NCI-H226 (cell line): ENCODE data around the gene RMRP.
A peak's percentile ranks its signal among the peaks of the same experiment; 100 is the strongest.

Source experiments
- DNase-seq: peaks from one replicate; pipeline ENCODE4 v3.0.0-alpha.2; 2015

Gene RMRP

DNA sequence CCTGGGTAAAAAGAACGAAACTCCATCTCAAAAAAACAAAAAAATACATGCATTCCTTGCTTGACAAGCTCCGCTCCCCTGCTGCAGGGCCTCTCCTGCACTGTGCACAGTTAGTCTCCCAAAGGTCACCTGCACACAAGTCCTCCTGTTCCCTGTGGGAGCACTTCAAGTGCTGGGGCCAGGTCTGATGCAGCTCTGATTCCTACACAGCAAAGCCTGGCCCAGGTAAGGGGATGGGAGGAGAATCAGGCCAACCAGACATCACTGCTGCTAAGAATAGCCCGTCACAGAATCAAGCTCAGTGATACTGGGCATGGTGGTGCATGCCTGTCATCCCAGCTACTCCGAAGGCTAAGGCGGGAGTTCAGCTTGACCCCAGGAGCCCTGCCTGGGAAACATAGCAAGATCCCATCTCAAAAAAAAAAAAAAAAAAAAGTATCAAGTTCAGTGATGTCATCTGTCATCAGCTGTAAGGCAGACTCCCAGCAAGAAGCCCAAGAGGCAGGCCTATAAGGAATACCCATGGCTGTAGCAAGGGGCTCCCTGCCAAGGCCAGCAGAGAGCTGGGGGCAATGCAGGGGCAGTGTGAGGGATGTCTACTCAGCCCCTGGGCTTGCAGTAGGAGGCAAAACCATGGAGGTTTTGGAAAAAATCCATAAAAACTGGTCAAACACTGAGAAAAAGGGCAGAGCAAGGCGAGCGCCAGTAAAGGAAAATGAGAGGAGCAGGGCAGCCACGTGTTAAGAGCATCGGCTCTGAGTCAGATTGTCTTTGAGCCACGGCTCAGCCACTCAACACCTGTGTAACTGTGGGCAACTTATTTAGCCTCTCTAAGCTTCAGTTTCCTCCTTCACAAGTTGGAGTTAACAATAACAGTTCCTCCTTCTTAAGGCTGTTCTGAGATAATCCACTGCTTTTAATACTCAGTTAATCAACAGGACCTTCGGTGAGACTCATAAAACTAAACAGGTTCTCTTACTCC, 28.7 kb upstream of the RMRP start:
- DNase-seq, result no peak

DNA sequence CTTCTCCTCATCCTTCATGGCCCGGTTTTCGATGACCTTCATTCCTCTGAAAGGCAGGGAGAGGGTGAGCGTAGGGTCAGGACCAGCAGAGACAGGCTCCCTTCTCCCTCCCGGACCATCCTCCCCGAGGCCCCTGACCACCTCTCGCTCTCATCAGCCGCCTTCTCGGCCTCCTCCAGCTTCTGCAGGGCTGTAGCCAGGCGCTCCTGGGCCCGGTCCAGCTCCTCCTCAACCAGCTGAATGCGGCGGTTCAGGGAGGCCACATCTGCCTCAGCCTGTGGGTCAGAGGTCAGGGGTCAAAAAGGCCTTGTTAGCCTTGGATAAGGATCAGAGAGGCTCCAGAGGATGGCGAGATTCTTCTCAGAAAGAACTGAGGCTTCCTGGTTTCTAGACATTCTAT, 27.7 kb upstream of the RMRP start:
- DNase-seq, result no peak

DNA sequence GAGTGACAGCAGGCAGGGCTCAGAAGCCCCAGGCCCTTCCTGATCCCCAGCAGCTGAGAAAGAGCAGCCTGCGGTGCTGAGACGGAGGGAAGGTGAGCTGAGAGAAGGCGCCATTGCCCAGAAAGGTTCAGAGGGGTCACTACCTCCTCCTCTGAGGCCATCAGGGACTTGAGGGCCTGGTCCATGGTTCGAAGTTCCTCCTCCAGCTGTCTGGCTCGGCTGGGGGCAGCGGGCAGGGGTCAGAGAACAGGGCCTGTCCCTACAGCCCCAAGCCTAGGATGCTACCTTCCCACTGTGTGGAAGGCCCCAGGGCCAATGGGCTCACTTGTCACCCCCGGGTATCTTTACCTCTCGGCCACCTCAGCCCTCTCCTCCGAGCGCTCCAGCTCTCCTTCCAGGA, 27.1 kb upstream of the RMRP start:
- DNase-seq, result no peak

DNA sequence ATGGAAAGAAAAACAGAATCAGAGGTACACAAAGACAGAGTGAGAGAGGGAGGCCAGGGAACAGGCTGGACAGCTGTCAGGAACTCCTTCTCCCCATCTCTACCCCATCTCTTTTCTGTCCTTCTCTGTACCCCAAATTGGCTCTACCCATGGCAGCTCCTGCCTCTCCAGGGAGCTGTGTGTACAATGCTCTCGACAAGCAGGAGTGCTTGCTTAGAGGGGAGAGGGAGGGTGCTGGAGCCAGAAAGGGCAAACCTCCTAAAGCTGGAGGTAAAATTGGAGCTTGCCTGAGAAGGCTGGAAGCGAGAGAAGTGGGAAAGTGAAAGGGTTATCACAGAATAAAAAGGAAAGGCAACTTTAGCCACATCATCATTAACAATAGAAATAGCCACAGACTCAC, 25.5 kb upstream of the RMRP start:
- no peak for DNase-seq

DNA sequence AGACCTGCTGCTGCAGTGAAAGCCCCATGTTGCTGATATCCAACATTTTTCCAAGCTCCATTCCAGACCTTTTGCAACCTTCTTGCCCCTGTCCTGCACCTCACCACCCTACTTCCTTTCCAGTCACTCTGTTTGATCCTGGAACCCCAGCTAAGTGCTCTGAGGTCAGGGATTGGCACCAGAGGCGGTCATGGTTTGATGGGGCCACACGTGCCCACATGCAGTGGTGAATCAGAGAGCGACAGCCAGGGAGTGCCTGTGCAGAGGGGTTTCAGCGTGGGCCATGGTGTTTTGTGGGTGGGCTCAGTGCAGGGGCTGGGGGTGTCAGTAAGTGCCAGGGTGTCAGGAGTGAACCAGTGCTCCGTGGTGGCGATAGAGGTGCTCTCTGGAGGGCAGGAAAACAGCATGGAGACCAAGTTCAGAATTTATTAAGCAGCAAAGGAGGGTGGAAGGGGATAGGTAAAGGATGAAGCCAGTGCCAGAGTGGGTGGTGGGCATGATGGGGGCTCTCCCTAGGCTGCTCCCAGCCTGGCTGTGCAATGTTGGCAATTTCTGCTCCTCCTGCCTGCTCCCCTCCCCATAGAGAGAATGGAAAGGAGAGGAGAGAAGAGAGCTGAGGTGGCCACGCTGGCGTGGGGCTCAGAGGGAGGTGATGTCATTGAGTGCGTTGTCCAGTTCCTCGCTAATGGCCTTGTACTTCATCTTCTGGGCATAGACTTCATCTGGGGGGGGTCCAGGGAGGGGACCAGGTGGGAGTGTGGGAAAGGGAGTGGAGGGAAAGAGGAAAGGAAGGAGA, 24.9 kb upstream of the RMRP start:
- DNase-seq, result no peak

DNA sequence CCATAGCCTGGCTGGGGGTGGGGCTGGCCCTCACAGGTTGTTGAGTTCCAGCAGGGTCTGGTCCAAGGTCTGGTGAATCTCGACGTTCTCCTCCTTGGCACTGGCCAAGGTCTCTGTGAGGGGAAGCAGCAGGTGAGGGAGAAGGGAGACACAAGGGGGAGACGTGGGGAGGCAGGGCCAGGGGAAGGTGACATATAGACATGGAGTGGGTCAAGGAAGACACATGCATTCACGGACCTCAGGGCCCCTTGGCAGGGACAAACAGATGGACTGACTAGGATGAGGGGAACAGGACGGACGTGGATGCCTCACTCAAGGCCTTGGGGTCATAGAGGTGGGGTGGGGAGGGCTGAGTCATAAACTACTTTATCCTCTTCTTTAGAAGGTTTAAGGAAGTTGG, 24.2 kb upstream of the RMRP start:
- no peak for DNase-seq

DNA sequence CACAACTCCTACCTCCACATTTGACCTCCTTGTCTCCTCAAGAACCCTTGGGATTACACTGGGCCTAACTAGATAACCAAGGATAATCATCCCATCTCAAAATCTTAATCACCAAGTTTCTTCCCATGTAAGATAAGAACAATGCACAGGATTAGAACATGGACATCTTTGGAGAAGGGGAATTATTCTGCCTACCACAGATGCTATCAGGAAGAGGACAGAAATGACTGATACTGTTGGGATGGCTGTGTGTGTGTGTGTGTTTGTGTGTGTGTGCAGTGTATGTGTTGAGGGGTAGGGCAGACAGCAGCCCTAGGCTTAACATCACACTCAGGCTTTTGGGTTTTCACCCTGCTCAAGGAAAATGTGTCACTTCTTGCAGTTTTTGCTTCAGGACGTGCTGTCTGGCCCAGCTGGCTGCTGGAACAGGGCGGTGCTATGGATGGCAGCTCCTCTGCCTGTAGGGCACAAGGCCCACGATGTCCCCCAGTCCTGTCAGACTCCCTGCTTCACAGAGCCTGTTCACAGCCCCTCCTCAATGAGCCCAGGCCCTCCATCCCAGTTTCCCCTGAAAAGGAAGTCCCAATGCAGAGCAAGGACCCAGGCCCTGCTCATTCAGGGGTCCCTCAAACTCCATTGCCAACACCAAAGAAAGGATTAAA, 23.7 kb upstream of the RMRP start:
- no peak for DNase-seq

DNA sequence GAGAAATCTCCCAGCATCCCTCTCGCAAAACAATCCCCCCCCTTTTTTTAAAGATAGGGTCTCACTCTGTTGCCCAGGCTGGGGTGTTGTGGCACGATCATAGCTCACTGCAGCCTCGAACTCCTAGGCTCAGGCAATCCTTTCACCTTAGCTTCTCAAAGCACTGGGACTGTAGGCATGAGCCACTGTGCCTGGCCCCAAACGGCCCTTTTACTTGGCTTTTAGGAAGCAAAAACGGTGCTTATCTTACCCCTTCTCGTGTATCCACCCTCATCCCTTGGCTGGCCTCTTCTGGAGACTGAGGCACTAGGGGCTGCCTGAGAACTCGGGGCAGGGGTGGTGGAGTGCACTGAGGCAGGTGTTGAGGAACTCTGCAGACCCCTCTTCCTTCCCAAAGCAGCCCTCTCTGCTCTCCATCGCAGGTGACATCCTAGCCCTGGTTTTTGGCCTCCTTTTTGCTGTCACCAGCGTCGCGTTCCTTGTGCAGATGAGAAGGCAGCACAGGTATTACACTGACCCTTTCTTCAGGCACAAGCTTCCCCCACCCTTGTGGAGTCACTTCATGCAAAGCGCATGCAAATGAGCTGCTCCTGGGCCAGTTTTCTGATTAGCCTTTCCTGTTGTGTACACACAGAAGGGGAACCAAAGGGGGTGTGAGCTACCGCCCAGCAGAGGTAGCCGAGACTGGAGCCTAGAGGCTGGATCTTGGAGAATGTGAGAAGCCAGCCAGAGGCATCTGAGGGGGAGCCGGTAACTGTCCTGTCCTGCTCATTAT, 22.7 kb upstream of the RMRP start:
- no peak for DNase-seq

DNA sequence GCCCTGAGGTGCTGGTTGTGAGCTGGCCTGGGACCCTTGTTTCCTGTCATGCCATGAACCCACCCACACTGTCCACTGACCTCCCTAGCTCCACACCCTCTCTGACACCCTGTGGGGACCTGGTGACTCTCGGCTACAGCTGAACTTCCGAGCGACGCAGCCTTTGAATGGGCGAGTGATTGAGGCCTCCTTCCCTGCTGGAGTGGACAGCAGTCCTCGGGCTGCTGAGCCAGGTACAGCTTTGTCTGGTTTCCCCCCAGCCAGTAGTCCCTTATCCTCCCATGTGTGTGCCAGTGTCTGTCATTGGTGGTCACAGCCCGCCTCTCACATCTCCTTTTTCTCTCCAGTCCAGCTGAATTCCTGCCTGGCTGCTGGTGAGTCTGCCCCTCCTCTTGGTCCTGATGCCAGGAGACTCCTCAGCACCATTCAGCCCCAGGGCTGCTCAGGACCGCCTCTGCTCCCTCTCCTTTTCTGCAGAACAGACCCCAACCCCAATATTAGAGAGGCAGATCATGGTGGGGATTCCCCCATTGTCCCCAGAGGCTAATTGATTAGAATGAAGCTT, 22.0 kb upstream of the RMRP start:
- no peak for DNase-seq

DNA sequence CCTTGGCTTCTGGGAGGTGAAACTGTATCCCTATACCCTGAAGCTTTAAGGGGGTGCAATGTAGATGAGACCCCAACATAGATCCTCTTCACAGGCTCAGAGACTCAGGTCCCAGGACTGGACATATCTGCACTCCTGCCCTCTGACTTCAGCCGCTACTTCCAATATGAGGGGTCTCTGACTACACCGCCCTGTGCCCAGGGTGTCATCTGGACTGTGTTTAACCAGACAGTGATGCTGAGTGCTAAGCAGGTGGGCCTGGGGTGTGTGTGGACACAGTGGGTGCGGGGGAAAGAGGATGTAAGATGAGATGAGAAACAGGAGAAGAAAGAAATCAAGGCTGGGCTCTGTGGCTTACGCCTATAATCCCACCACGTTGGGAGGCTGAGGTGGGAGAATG, 21.3 kb upstream of the RMRP start:
- DNase-seq, result no peak

DNA sequence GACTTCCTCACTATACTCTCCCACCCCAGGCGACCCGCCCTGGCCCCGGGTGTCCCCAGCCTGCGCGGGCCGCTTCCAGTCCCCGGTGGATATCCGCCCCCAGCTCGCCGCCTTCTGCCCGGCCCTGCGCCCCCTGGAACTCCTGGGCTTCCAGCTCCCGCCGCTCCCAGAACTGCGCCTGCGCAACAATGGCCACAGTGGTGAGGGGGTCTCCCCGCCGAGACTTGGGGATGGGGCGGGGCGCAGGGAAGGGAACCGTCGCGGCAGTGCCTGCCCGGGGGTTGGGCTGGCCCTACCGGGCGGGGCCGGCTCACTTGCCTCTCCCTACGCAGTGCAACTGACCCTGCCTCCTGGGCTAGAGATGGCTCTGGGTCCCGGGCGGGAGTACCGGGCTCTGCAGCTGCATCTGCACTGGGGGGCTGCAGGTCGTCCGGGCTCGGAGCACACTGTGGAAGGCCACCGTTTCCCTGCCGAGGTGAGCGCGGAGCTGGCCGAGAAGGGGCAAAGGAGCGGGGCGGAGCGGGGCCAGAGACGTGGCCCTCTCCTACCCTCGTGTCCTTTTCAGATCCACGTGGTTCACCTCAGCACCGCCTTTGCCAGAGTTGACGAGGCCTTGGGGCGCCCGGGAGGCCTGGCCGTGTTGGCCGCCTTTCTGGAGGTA, 18.0 kb upstream of the RMRP start:
- DNase-seq, result no peak

DNA sequence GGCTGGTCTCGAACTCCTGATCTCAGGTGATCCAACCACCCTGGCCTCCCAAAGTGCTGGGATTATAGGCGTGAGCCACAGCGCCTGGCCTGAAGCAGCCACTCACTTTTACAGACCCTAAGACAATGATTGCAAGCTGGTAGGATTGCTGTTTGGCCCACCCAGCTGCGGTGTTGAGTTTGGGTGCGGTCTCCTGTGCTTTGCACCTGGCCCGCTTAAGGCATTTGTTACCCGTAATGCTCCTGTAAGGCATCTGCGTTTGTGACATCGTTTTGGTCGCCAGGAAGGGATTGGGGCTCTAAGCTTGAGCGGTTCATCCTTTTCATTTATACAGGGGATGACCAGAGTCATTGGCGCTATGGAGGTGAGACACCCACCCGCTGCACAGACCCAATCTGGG, 17.4 kb upstream of the RMRP start:
- no peak for DNase-seq

DNA sequence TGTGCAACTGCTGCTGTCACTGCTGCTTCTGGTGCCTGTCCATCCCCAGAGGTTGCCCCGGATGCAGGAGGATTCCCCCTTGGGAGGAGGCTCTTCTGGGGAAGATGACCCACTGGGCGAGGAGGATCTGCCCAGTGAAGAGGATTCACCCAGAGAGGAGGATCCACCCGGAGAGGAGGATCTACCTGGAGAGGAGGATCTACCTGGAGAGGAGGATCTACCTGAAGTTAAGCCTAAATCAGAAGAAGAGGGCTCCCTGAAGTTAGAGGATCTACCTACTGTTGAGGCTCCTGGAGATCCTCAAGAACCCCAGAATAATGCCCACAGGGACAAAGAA, 16.2 kb upstream of the RMRP start:
- DNase-seq, result no peak

DNA sequence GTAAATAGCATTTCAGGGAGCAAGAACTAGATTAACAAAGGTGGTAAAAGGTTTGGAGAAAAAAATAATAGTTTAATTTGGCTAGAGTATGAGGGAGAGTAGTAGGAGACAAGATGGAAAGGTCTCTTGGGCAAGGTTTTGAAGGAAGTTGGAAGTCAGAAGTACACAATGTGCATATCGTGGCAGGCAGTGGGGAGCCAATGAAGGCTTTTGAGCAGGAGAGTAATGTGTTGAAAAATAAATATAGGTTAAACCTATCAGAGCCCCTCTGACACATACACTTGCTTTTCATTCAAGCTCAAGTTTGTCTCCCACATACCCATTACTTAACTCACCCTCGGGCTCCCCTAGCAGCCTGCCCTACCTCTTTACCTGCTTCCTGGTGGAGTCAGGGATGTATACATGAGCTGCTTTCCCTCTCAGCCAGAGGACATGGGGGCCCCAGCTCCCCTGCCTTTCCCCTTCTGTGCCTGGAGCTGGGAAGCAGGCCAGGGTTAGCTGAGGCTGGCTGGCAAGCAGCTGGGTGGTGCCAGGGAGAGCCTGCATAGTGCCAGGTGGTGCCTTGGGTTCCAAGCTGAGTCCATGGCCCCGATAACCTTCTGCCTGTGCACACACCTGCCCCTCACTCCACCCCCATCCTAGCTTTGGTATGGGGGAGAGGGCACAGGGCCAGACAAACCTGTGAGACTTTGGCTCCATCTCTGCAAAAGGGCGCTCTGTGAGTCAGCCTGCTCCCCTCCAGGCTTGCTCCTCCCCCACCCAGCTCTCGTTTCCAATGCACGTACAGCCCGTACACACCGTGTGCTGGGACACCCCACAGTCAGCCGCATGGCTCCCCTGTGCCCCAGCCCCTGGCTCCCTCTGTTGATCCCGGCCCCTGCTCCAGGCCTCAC, 15.6 kb upstream of the RMRP start, which contains the start of gene CA9:
CA9 (plus strand) TSS at position 797 of the 893 bp plus-strand sequence; CDS start at position 829, 32 bp downstream.
- peak; percentile 56 for DNase-seq

DNA sequence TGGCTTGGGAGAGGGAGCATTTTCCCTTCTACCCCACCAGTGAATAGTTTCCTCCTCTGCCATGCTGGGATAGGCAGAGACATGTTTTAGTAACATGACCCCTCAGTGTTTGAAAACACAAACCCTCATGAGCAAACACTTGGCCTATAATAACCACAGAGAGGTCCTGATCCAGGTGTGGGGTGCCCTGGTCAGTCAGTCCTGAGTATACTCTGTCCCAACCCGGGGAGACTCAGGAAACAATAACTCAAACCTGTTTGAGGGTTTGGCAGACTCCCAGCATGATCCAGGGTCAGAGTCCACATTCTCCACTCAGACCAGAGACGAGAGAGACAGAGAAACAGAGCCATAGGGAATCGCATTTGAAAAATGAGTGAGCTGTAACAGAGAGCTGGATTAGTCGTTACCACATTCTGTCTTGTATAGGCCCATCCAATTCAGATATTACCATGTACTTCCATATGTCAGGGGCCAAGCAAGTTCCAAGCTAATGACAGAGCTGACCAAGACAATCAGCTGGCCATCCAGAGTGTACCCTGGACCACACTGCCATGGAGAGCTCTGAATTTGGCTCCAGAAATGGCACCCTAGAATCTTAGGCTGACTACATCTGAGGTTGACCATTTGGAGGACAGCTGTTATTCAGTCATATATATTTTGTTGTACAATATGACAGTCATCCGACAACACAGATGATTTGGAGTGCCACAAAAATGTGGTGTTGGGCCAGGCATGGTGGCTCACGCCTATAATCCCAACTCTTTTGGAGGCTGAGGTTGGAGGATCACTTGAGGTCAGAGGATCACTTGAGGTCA, 11.7 kb upstream of the RMRP start:
- DNase-seq, result peak; percentile 52

DNA sequence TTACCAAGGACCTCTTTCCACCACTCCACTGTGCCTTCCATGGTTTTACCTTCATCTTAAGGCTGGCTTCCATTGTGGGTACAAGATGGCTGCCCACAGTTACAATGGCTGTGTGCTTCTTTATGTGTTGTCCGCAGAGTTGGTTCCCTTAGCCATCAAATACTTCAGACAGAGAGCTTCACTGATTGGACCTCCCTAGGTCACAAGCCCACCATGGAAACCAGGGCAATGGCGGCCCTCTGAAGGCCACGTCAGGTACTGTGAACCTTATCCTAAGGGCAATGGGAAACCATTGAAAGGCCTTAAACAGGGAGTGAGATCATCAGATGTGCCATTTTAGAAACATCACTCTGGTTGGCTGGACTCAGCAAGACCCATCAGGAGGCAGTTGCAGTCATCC, 10.1 kb upstream of the RMRP start:
- no peak for DNase-seq

DNA sequence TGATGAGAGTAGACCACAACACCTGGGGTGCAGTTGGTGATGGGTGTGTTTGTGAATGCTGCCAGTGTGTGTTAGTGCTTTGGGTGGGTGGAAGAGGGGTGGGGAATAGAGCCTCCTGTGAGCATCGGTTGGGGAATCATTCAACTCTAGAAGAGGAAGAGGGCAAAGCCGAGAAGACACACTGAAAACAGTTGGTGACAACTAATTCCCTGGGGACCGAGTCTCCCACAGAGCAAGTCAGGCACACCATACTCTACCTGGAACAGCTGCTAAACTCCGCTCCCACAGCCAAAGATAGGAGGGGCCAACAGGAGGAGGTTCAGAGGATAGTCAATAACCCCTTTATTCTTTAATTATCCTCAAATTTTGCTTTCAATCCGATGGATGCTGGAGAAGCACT, 8.7 kb upstream of the RMRP start:
- DNase-seq, result no peak

DNA sequence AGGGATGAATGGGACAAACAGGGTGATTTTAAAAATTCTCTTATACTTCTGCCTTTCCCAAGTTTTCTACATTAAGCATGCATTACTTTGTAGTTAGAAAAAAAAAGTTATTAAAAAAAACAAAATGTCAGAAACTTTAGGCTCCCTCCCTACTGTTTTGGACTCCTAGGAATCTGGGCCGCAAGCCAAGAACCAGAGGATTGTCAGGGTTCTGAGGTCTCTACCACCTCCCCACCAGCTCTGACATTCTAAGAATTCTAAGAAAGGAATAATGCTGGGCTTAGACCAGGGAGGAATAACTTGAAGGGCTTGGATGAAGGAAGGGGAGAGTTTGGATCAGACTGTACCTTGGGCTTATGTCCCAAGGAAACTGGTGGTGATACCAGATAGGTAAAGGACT, 8.2 kb upstream of the RMRP start:
- peak; percentile 47 for DNase-seq

DNA sequence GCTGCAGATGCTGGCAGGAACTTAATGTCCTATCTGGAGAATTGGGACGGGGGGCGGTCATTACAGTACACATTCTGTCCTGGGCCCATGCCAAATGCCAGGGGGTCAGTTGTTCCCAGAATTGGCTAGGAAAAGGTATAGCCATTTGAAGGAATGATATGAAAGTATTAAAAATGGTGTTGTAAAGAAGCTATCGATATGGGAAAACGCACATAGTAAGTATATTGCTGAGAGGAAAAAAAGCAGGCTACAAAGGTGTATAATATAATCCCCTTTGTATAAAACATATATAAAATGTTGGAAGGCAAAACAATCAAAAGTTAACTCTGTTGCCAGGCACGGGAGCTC, 7.6 kb upstream of the RMRP start:
- DNase-seq, result no peak
